Activated CD8-positive, alpha-beta T cell treated with anti-CD3 and anti-CD28 coated beads for 36 hours (primary cell): ENCODE data around the gene IGFBP6. TPM values are rescaled to one million over a fixed set of nuclear protein-coding genes. Genes with fewer than 3 reads are reported as not detected.

Source experiments
- ATAC-seq: fragments of 200-7000 bp; cut with Tn5 transposase; one replicate; pipeline ENCODE4 v1.10.0; 2021; ENCODE audit warnings: mild to moderate bottlenecking, moderate library complexity
- CTCF ChIA-PET: fragments of 350-600 bp; sonication (Branson Sonifier 250); formaldehyde crosslinking; loops from one replicate; lab custom pipeline; 2021; ENCODE audit warnings: antibody characterized with exemption; lab: Charles Lee
- POLR2A ChIA-PET: fragments of 350-600 bp; sonication (Branson Sonifier 250); formaldehyde crosslinking; loops from one replicate; lab custom pipeline; 2021; ENCODE audit warnings: antibody characterized with exemption; lab: Charles Lee
- DNase-seq: peaks from one replicate; pipeline ENCODE4 v3.0.0-alpha.2; 2020
- H3K27ac Mint-ChIP-seq: one replicate; pipeline ENCODE4 v1.8.0; 2021; ENCODE audit warnings: mild to moderate bottlenecking, mixed read lengths
- H3K27me3 Mint-ChIP-seq: one replicate; pipeline ENCODE4 v1.8.0; 2021; ENCODE audit warnings: mixed read lengths
- H3K36me3 Mint-ChIP-seq: one replicate; pipeline ENCODE4 v1.8.0; 2021; ENCODE audit warnings: low read depth, mixed read lengths
- H3K4me1 Mint-ChIP-seq: one replicate; pipeline ENCODE4 v1.8.0; 2021; ENCODE audit warnings: low read depth, mixed read lengths
- H3K4me3 Mint-ChIP-seq: one replicate; pipeline ENCODE4 v1.8.0; 2021; ENCODE audit warnings: mild to moderate bottlenecking, moderate library complexity, mixed read lengths
- H3K9me3 Mint-ChIP-seq: one replicate; pipeline ENCODE4 v1.8.0; 2021; ENCODE audit warnings: mixed read lengths
- CTCF ChIP-seq: fragments of 200-600 bp; IDR thresholded peaks from one replicate; pipeline ENCODE4 v1.8.0; 2022; ENCODE audit warnings: antibody characterized with exemption, mild to moderate bottlenecking
- intact Hi-C: fragments of 100-400 bp; cut with micrococcal nuclease; formaldehyde crosslinking; loops from one replicate; pipeline ENCODE4 v1.10.0; 2022
- total RNA-seq, 2 experiments: library from RNA; stranded (reverse); gene quantifications; one replicate each; pipeline ENCODE4 v1.2.3, GENCODE V29; 2021

The IGFBP6 gene
- total RNA-seq, 2 experiments from 2014 or later: 2.0 to 2.3 TPM

- POLR2A ChIA-PET: interaction anchor here (0.6 to 5.0 kb wide), 12 partner anchors 16 to 225 kb away, joined by 3 to 32 read pairs (median 5); partner anchors contain the start of genes ESPL1 and SPRYD3
- Mint-ChIP-seq H3K27me3 (peaks cover 2% of the 10 kb centered on the region), H3K36me3 (no peaks in the 10 kb centered on the region), H3K9me3 (no peaks in the 10 kb centered on the region), H3K27ac (peak overlapping the region; percentile 86), H3K4me3 (peak overlapping the region; percentile 69), H3K4me1 (peaks cover 53% of the 10 kb centered on the region)
- TF ChIP-seq CTCF: peak; percentile 93
- DNase-seq (peak; percentile 97), ATAC-seq (peak; percentile 52)
- intact Hi-C loops: loop anchor here (2.0 kb wide), 1 partner anchor 32 kb away; no protein-coding TSS in a partner anchor
- CTCF ChIA-PET: interaction anchor here (0.7 to 31.8 kb wide), 29 partner anchors 9 to 246 kb away, joined by 3 to 553 read pairs (median 4); partner anchors contain the start of genes MYG1, SPRYD3 and TNS2
Observed at GRCh38 chr12:53099071-53099882, 1.8 kb downstream of the IGFBP6 start.

- DNase-seq (no peak), ATAC-seq (no peak)
- Mint-ChIP-seq H3K27me3 (peaks cover 2% of the 10 kb centered on the region), H3K9me3 (no peaks in the 10 kb centered on the region), H3K4me3 (no peak overlapping the region), H3K27ac (no peak overlapping the region), H3K4me1 (peaks cover 59% of the 10 kb centered on the region), H3K36me3 (no peaks in the 10 kb centered on the region)
- CTCF ChIA-PET: interaction anchor here (1.3 to 31.8 kb wide), 7 partner anchors 18 to 85 kb away, joined by 4 to 553 read pairs (median 18); partner anchors contain the start of genes SPRYD3 and TNS2
- intact Hi-C loops: no loop called here
- TF ChIP-seq CTCF: no peak
- POLR2A ChIA-PET: interaction anchor here (0.9 to 5.0 kb wide), 4 partner anchors 21 to 168 kb away, joined by 3 to 32 read pairs (median 15); partner anchors contain the start of genes ESPL1 and SPRYD3
Observed at GRCh38 chr12:53100466-53101151, 3.1 kb downstream of the IGFBP6 start.

GRCh38 chr12:53101266-53101665, 3.8 kb downstream of the IGFBP6 start:
- Mint-ChIP-seq H3K4me3 (no peak overlapping the region), H3K9me3 (no peaks in the 10 kb centered on the region), H3K27me3 (peaks cover 2% of the 10 kb centered on the region), H3K27ac (no peak overlapping the region), H3K4me1 (peaks cover 57% of the 10 kb centered on the region), H3K36me3 (no peaks in the 10 kb centered on the region)
- no peak for DNase-seq
- intact Hi-C loops: no loop called here
- POLR2A ChIA-PET: interaction anchor here (0.9 to 5.0 kb wide), 2 partner anchors 21 to 35 kb away, joined by 3 to 27 read pairs; partner anchors contain the start of gene SPRYD3
- TF ChIP-seq CTCF: no peak
- ATAC-seq: no peak
- CTCF ChIA-PET: interaction anchor here (2.3 to 31.8 kb wide), 4 partner anchors 19 to 220 kb away, joined by 8 to 553 read pairs (median 69); partner anchors contain the start of genes AAAS and SPRYD3

GRCh38 chr12:53101931-53102781, 4.7 kb downstream of the IGFBP6 start:
- H3K27me3 Mint-ChIP-seq: peaks cover under 1% of the 10 kb centered on the region
- ATAC-seq (no peak), DNase-seq (no peak)
- H3K9me3 Mint-ChIP-seq: no peaks in the 10 kb centered on the region
- ChIA-PET CTCF (interaction anchor here (0.8 to 31.8 kb wide), 21 partner anchors 8 to 250 kb away, joined by 3 to 553 read pairs (median 8); partner anchors contain the start of genes AAAS, CSAD, ESPL1 and SPRYD3), POLR2A (interaction anchor here (0.7 to 5.0 kb wide), 16 partner anchors 8 to 166 kb away, joined by 3 to 27 read pairs (median 4); partner anchors contain the start of genes CSAD, ESPL1 and SPRYD3)
- H3K4me1 Mint-ChIP-seq: peaks cover 51% of the 10 kb centered on the region
- peak overlapping the region; percentile 10 for H3K4me3 Mint-ChIP-seq
- H3K36me3 Mint-ChIP-seq: no peaks in the 10 kb centered on the region
- intact Hi-C loops: no loop called here
- peak overlapping the region; percentile 84 for H3K27ac Mint-ChIP-seq
- TF ChIP-seq CTCF: no peak
